Heart left ventricle (tissue), 13 donors: ENCODE data around the gene SPTAN1.

Source experiments
- CTCF ChIP-seq, 12 donors: fragments of 200-600 bp; sonication (generic) in 4 of 12; IDR thresholded peaks; one replicate each; pipeline versions ENCODE4 v1.5.0 to v1.8.0; 2018 to 2022; ENCODE audit warnings: antibody characterized with exemption in 12 of 12, mild to moderate bottlenecking in 5 of 12
- POLR2A ChIP-seq, 2 donors: fragments of 450-650 bp; IDR thresholded peaks; one replicate each; pipeline ENCODE4 v1.6.1; 2017; ENCODE audit warnings: antibody characterized with exemption in 2 of 2, mild to moderate bottlenecking in 2 of 2, moderate library complexity in 2 of 2
- donor health status: ischemic (EF 13 %, LVEDD 7.1; RV severe dilation, severe dysfunction).
- donor health status: DM: no; HTN: yes; CAD: no.
- donor health status: DM: no; HTN: no; CAD: no.
- donor health status: ischemic (EF 25% LVEDD 6.9; RV normal size, moderate dysfunction).
- donor health status: ischemic (EF 25% LVEDD 5.7; RV mildly dilated, moderate dysfunction).
- donor health status: ischemic (EF 35%, LVEDD 5.7; RV mildly dilated, moderate dysfunction).
- donor health status: nonischemic (EF 11% LVEDD 7.7; RV severe dilation, severe dysfunction).
- donor health status: DM: yes; HTN: yes; CAD: no.
- donor health status: PGD.
- donor health status: ischemic (EF 29% LVEDD 5.4; RV normal size, mild dysfunction).
- donor health status: nonischemic (EF 23%, LVEDD 6.1; RV moderate dilation, normal function).

- TF ChIP-seq CTCF (IDR thresholded peaks at IDR 0.05) (peak; percentile 55 to 85 (median 73)), POLR2A (IDR thresholded peaks at IDR 0.05) (no peak)
Measured at GRCh38 chr9:128635266-128636023, 83.1 kb downstream of the SPTAN1 start.
